OCI-LY3 (cell line): ENCODE data around the gene ARHGEF16.

Source experiments
- EZH2phosphoT487 ChIP-seq: fragments of 200-600 bp; shearing (Covaris generic); IDR thresholded peaks from 2 replicates; pipeline ENCODE4 v1.6.1; 2018; ENCODE audit warnings: antibody characterized with exemption, mixed run types, low read depth
- TF ChIP-seq, protein P1 (sequence below): fragments of 200-600, 300-600 bp; sonication (generic); IDR thresholded peaks from 2 replicates; pipeline ENCODE4 v1.5.1; 2014; ENCODE audit warnings: antibody characterized with exemption, low read length, low read depth

DNA sequence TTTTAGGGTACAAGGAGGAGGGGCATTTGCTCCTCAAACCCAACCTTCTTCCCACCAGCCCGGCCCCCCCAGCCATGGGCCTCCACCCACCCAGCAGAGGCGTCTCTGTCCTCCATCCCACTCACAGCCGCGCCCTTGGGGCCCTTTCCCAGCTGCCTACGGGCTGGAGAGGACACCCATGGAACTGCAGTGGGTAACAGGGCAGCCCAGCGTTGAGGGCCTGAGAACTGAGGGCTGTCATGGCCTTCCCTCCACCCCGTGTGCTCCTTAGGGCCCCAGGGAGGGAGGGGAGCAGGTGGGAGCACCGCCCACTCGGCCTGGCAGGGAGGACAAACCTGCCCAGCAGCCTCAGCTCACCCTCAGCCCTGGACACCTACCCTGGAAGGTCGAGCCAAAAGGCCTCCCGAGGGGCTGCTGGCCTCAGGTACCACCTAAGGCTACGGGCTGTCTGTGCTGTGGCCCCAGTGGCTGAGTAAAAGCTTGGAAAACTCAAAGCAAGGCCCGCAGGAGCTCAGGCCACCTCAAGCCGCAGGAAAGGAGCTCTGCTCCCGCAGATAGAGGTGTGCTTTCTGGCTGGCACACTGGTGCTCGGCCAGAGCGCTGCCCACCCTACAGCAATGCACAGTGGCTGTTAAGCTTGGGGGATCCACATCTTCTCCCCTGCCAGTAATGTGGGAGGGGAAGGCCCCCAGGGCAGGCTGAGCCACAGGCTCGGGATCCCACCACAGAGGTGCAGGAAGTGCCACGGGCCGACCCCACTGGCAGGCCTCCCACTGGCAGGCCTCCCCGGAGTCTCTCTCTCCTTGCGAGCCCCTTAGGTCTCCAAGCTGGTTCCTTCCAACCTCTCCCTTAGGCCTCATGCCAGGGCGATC, 2.2 kb upstream of the ARHGEF16 start:
- TF ChIP-seq, protein P1, sequence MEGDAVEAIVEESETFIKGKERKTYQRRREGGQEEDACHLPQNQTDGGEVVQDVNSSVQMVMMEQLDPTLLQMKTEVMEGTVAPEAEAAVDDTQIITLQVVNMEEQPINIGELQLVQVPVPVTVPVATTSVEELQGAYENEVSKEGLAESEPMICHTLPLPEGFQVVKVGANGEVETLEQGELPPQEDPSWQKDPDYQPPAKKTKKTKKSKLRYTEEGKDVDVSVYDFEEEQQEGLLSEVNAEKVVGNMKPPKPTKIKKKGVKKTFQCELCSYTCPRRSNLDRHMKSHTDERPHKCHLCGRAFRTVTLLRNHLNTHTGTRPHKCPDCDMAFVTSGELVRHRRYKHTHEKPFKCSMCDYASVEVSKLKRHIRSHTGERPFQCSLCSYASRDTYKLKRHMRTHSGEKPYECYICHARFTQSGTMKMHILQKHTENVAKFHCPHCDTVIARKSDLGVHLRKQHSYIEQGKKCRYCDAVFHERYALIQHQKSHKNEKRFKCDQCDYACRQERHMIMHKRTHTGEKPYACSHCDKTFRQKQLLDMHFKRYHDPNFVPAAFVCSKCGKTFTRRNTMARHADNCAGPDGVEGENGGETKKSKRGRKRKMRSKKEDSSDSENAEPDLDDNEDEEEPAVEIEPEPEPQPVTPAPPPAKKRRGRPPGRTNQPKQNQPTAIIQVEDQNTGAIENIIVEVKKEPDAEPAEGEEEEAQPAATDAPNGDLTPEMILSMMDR = no peak
- TF ChIP-seq EZH2phosphoT487 = no peak
